Suprapubic skin (tissue), 4 donors: Measurements from ENCODE around the gene EME2. TPM values are rescaled to one million over a fixed set of nuclear protein-coding genes. Genes with fewer than 3 reads are reported as not detected.

ENCODE experiments used
- DNase-seq, 2 donors: peaks; one replicate each; pipeline ENCODE4 v3.0.0-alpha.2; 2019; ENCODE audit warnings: low spot score in 2 of 2
- H3K27ac ChIP-seq: fragments of 200-600 bp; sonication (generic); one replicate; pipeline ENCODE4 v1.5.1; 2019
- H3K27me3 ChIP-seq: fragments of 200-600 bp; sonication (generic); one replicate; pipeline ENCODE4 v1.5.1; 2019
- H3K36me3 ChIP-seq: fragments of 200-600 bp; sonication (generic); one replicate; pipeline ENCODE4 v1.5.1; 2019
- H3K4me1 ChIP-seq: fragments of 200-600 bp; sonication (generic); one replicate; pipeline ENCODE4 v1.5.1; 2019
- H3K4me3 ChIP-seq: fragments of 200-600 bp; sonication (generic); one replicate; pipeline ENCODE4 v1.5.1; 2019; ENCODE audit warnings: mild to moderate bottlenecking
- H3K9me3 ChIP-seq: fragments of 200-600 bp; sonication (generic); one replicate; pipeline ENCODE4 v1.5.1; 2019
- EP300 ChIP-seq: sonication (generic); formaldehyde crosslinking; IDR thresholded peaks from one replicate; pipeline ENCODE4 v1.6.1; 2017; ENCODE audit warnings: antibody characterized with exemption
- POLR2A ChIP-seq, 2 donors: fragments of 450-650 bp; IDR thresholded peaks; one replicate each; pipeline ENCODE4 v1.6.1; 2017; ENCODE audit warnings: antibody characterized with exemption in 2 of 2, mild to moderate bottlenecking in 2 of 2, moderate library complexity in 2 of 2
- POLR2AphosphoS5 ChIP-seq, 3 donors: sonication (generic); formaldehyde crosslinking; IDR thresholded peaks; one replicate each; pipeline ENCODE4 v1.6.1; 2017; ENCODE audit warnings: antibody characterized with exemption in 3 of 3
- WGBS: methylation state at CpG from one replicate; pipeline ENCODE4 v1.1.5; 2018; 5-methylcytosine and 5-hydroxymethylcytosine counted together
- total RNA-seq, 4 donors: library from RNA; depleted of rRNA; stranded (reverse); fragments of >200 nt; gene quantifications; one replicate each; pipeline ENCODE4 v1.1.0, GENCODE V29; 2016
- TF ChIP-seq, protein P1 (sequence below), 2 donors: fragments of 200-600 bp in 1 of 2; fragments of 450-650 bp in 1 of 2; sonication (generic) in 1 of 2; IDR thresholded peaks; one replicate each; pipeline ENCODE4 v1.5.1; 2016 to 2019; ENCODE audit warnings: antibody characterized with exemption in 2 of 2, mild to moderate bottlenecking in 1 of 2, moderate library complexity in 1 of 2

EME2 gene
- total RNA-seq, 4 donors from 2014 or later, result 9.8 to 26.3 (median 15.1) TPM

DNA sequence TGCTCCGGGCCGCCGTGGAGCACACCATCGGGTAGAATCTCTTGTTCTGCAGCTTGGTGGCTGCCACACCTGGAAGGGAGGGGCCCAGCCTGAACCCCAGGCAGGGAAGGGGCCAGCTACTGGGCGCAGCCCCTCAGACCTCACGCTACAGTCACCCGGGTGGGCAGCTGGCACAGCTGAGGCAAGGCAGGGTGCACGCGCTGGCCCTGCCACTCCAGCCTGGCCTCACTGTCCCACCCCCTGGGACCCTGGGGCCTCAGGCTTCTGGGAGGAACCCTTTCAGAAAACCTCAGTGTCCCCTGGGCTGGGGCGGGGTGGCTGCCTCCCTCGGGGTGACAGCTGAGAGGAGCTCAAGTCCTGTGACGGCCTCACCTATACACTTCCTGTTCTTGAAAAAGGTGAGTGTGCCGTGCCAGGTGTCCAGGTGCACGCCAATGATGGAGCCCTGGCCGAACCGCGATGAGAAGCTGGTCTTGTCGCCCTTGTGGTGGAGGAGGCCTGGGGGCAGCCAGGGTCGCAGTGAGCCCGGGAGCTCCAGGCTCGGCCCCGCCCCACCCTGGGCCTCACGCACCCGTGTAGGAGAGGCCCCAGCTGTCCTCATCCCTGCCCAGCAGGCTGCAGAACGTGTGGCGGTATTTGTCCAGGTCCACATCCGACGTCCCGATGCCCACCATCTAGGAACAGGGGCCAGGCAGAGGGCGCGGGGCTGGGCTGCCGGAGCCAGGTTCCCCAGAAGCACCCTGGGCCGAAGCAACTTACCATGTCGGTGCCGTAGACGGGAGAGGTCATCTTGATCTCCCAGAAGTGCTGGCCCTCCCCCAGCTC lies 5.0 kb downstream of the EME2 start:
- Histone ChIP-seq H3K27me3 (no peaks in the 10 kb centered on the region), H3K27ac (no peak overlapping the region), H3K4me1 (peaks cover 34% of the 10 kb centered on the region), H3K36me3 (peaks cover 50% of the 10 kb centered on the region), H3K4me3 (no peak overlapping the region), H3K9me3 (no peaks in the 10 kb centered on the region)
- DNase-seq, result no peak
- 81% methylated on average over 12 of the region's 36 CpGs for WGBS
- TF ChIP-seq, protein P1, sequence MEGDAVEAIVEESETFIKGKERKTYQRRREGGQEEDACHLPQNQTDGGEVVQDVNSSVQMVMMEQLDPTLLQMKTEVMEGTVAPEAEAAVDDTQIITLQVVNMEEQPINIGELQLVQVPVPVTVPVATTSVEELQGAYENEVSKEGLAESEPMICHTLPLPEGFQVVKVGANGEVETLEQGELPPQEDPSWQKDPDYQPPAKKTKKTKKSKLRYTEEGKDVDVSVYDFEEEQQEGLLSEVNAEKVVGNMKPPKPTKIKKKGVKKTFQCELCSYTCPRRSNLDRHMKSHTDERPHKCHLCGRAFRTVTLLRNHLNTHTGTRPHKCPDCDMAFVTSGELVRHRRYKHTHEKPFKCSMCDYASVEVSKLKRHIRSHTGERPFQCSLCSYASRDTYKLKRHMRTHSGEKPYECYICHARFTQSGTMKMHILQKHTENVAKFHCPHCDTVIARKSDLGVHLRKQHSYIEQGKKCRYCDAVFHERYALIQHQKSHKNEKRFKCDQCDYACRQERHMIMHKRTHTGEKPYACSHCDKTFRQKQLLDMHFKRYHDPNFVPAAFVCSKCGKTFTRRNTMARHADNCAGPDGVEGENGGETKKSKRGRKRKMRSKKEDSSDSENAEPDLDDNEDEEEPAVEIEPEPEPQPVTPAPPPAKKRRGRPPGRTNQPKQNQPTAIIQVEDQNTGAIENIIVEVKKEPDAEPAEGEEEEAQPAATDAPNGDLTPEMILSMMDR (IDR thresholded peaks at IDR 0.05), result no peak
- TF ChIP-seq POLR2A (IDR thresholded peaks at IDR 0.05) (no peak), POLR2AphosphoS5 (IDR thresholded peaks at IDR 0.05) (no peak), EP300 (no peak)

DNA sequence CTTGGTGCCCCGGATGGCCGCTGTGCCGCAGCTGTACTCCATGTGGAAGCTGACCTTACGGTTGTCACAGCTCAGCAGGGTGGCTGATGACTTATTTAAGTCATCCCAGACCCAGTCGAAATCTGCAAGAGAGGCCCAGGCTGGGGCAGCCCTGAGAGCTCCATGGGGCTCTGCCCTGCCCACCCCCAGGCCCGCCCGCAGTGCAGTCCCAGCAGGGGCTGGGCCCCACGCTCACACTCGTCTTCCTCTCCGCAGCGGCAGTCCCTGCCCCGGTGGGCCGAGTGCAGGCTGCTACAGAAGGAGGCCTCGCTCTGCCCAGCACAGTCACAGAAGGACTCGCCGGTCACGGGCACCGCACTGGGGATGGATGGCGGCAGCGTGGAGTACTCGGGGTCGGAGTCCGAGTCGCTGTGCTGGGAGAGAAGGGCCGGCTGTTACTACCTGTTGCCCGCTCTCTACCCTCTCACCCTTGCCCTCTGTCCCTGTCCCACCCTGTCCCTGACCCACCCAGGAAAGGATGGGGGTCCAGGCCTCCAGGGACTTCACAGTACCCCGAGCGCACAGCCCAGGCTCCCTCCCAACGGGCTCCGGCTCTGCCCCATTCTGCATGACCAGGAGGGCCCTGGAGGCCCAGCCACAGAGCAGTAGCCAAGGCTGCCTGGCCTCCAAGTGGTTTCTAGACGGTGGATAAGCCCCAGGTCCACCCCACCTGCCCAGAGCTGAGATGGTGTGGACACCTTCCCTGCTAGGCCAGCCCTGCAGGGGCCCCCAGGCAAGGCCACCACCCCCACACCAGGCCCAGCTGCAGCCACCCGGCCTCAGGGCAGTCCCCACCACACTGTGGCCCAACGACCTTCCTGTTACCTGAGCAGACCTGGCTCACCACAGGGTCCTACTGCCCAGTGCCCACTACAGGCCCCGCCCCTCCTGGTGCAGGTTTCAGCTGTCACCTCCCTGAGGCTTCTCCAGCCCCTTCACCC lies 5.9 kb downstream of the EME2 start:
- DNase-seq, result no peak
- TF ChIP-seq, protein P1 (IDR thresholded peaks at IDR 0.05), result no peak
- Histone ChIP-seq H3K27me3 (no peaks in the 10 kb centered on the region), H3K9me3 (no peaks in the 10 kb centered on the region), H3K4me1 (peaks cover 36% of the 10 kb centered on the region), H3K4me3 (no peak overlapping the region), H3K36me3 (peaks cover 50% of the 10 kb centered on the region), H3K27ac (no peak overlapping the region)
- WGBS, result 71% methylated on average over 9 of the region's 34 CpGs

DNA sequence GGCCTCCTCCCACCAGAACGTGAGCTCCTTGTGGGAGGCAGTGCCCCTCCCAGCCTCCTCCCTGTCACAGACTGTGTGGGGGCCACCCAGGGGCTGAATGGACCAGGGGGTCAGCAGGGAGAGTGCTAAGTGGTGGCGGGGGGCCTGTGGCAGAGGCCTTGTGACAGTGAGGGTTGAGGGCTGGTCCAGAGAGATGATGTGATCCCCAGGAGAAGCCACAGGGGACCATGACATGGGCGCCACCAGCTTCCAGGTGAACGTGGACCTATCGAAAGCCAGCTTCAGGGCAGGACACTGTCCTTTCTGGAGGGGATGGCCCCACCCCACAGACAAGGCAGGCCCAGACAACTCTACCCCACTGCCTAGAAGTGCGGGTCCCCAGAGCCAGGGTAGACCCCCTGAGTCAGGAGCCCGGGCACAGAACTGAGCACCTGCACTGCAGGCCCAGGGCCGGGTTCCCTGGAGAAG lies 6.7 kb downstream of the EME2 start:
- H3K4me3 ChIP-seq, result no peak overlapping the region
- peaks cover 50% of the 10 kb centered on the region for H3K36me3 ChIP-seq
- peaks cover 36% of the 10 kb centered on the region for H3K4me1 ChIP-seq
- DNase-seq, result no peak
- no peaks in the 10 kb centered on the region for H3K27me3 ChIP-seq
- H3K9me3 ChIP-seq, result no peaks in the 10 kb centered on the region
- no peak for TF ChIP-seq EP300
- TF ChIP-seq, protein P1 (IDR thresholded peaks at IDR 0.05), result no peak
- no peak for TF ChIP-seq POLR2AphosphoS5 (IDR thresholded peaks at IDR 0.05)
- TF ChIP-seq POLR2A (IDR thresholded peaks at IDR 0.05), result no peak
- no peak overlapping the region for H3K27ac ChIP-seq
- 71% methylated on average over 5 of the region's 8 CpGs for WGBS

DNA sequence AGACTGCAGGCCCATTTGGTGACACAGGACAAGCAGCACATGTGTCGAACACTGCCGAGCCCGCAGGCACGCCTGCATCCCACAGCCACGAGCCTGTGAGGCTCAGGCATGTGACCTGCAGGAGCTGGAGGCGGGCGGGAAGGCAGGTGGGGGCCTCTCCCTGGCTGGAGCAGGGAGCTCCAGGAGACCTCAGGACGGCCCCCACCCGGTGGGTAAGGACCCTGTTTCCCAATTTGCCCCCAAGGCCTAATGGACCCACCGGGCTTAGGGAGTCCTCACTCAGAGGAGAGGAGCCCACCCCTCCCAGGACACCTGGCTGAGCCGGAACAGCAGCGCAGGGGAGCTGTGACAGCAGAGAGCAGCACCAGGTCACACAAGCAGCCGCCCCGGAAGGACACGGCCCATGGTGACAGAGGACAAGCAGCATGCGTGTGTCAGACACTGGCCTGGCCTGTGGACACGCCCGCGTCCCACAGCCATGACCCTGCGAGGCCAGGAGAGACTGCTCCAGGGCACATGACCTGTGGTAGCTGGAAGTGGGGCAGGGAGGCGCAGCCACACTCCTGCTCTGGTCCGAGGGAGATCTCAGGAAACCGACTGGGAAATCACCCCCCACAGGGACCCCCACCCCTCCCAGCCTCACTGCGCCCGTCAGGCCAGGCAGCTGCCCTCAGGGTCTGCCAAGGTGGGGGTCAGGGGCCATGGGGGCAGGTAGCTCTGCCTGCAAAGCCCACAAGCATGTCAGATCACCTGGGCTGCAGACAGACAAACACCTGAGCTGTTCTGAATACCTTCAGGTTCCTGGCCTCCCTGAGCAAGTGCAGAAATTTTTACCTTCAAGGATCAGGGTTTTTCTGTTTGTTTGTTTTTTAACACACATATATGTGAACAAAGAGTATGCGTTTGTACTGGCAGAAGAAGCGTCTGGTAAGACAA lies 7.4 kb downstream of the EME2 start:
- WGBS, result 76% methylated on average over 8 of the region's 27 CpGs
- Histone ChIP-seq H3K9me3 (no peaks in the 10 kb centered on the region), H3K4me1 (peaks cover 37% of the 10 kb centered on the region), H3K4me3 (no peak overlapping the region), H3K27me3 (no peaks in the 10 kb centered on the region), H3K36me3 (peaks cover 50% of the 10 kb centered on the region), H3K27ac (no peak overlapping the region)
- TF ChIP-seq POLR2A (IDR thresholded peaks at IDR 0.05) (no peak), EP300 (no peak), POLR2AphosphoS5 (IDR thresholded peaks at IDR 0.05) (no peak)
- TF ChIP-seq, protein P1 (IDR thresholded peaks at IDR 0.05), result no peak
- DNase-seq, result no peak
